ENCODE results near the gene CALN1.

CALN1 gene

DNA sequence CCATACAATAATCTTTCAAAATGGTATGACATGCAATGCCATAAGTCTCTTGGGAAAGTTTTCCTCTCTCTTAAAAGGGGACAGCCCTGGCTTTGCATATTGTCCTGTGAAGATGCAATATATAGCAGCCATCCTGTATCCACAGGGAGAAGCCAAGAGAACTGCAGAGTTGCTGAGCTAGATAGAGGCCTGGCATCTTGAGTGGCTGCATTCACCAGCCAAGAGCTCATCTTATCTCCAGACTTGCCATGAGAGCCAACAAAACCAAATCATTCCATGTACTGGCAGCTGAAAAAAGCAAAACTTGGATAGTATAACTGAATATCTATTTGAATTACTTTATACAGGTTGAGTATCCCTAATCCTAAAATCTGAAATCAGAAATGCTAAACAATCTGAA, 348.8 kb downstream of the CALN1 start:
- H2AFZ ChIP-seq (ENCODE audit: low read length) = no peak overlapping the region
- H3K4me2 ChIP-seq (ENCODE audit: low read depth, low read length) = no peak overlapping the region
- no peak overlapping the region for H3K9ac ChIP-seq (ENCODE audit: low read length)
- H3K79me2 ChIP-seq (ENCODE audit: low read length) = no peaks in the 10 kb centered on the region
- H3K4me1 ChIP-seq (ENCODE audit: low read length) = no peaks in the 10 kb centered on the region
- no peaks in the 10 kb centered on the region for H3K9me2 ChIP-seq (replicated peaks; ENCODE audit: insufficient read depth, low read length)
- no peak overlapping the region for H3K27ac ChIP-seq (ENCODE audit: low read length)
- no peaks in the 10 kb centered on the region for H3K9me3 ChIP-seq (replicated peaks; ENCODE audit: insufficient read depth, low read length)
- no peaks in the 10 kb centered on the region for H3K36me3 ChIP-seq (replicated peaks; ENCODE audit: insufficient read depth, low read length)
- H3K4me3 ChIP-seq (ENCODE audit: low read length) = no peak overlapping the region
- H4K20me1 ChIP-seq (ENCODE audit: insufficient read depth, low read length) = no peaks in the 10 kb centered on the region
- no peaks in the 10 kb centered on the region for H3K27me3 ChIP-seq (replicated peaks; ENCODE audit: insufficient read depth, low read length)
- no peaks in the 10 kb centered on the region for H3F3A ChIP-seq (ENCODE audit: insufficient read depth, low read length)
- TF ChIP-seq EZH2phosphoT487 (IDR thresholded peaks at IDR 0.05; ENCODE audit: low read length) (no peak), EZH2 (optimal IDR thresholded peaks at IDR 0.05; ENCODE audit: low read depth, low read length) (no peak), CTCF (IDR thresholded peaks at IDR 0.05; ENCODE audit: low read length) (no peak)
- no peak for DNase-seq

- H2AFZ ChIP-seq (ENCODE audit: low read length) = no peak overlapping the region
- H3F3A ChIP-seq (ENCODE audit: insufficient read depth, low read length) = no peaks in the 10 kb centered on the region
- H3K27me3 ChIP-seq (replicated peaks; ENCODE audit: insufficient read depth, low read length) = no peaks in the 10 kb centered on the region
- H3K9me3 ChIP-seq (replicated peaks; ENCODE audit: insufficient read depth, low read length) = no peaks in the 10 kb centered on the region
- H3K9ac ChIP-seq (ENCODE audit: low read length) = no peak overlapping the region
- no peak overlapping the region for H3K4me3 ChIP-seq (ENCODE audit: low read length)
- H3K4me1 ChIP-seq (ENCODE audit: low read length) = no peaks in the 10 kb centered on the region
- H3K4me2 ChIP-seq (ENCODE audit: low read depth, low read length) = no peak overlapping the region
- DNase-seq = no peak
- no peaks in the 10 kb centered on the region for H3K79me2 ChIP-seq (ENCODE audit: low read length)
- no peaks in the 10 kb centered on the region for H3K36me3 ChIP-seq (replicated peaks; ENCODE audit: insufficient read depth, low read length)
- no peaks in the 10 kb centered on the region for H4K20me1 ChIP-seq (ENCODE audit: insufficient read depth, low read length)
- no peak overlapping the region for H3K27ac ChIP-seq (ENCODE audit: low read length)
- no peaks in the 10 kb centered on the region for H3K9me2 ChIP-seq (replicated peaks; ENCODE audit: insufficient read depth, low read length)
- no peak for TF ChIP-seq EZH2phosphoT487 (IDR thresholded peaks at IDR 0.05; ENCODE audit: low read length)
- TF ChIP-seq CTCF (IDR thresholded peaks at IDR 0.05; ENCODE audit: low read length) = no peak
- no peak for TF ChIP-seq EZH2 (optimal IDR thresholded peaks at IDR 0.05; ENCODE audit: low read depth, low read length)
Observed at GRCh38 chr7:72062666-72063065, 349.5 kb downstream of the CALN1 start.

DNA sequence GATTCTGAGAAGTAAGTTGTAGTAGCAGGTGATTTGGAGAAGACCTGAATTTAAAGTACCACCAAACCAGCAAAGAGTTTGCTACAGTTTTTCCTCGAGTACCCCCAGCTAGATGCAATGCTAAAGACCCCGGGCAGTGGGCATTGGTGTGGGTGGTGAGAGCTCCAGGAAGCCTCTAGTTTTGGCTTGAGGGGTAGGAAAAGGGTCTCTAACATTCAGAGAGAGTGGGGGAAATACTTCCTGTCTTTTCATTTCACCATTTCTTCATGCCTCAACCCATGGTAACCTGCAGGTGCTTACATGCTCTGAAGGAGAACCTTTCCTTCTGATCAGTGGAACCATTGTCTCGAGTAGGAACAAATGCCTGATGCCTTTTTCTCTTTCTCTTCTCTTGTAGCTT, 352.2 kb downstream of the CALN1 start:
- no peak overlapping the region for H3K9ac ChIP-seq (ENCODE audit: low read length)
- H4K20me1 ChIP-seq (ENCODE audit: insufficient read depth, low read length) = no peaks in the 10 kb centered on the region
- H3K4me1 ChIP-seq (ENCODE audit: low read length) = no peaks in the 10 kb centered on the region
- no peaks in the 10 kb centered on the region for H3K36me3 ChIP-seq (replicated peaks; ENCODE audit: insufficient read depth, low read length)
- H3K4me3 ChIP-seq (ENCODE audit: low read length) = no peak overlapping the region
- no peaks in the 10 kb centered on the region for H3K9me2 ChIP-seq (replicated peaks; ENCODE audit: insufficient read depth, low read length)
- H3K4me2 ChIP-seq (ENCODE audit: low read depth, low read length) = no peak overlapping the region
- H3K27me3 ChIP-seq (replicated peaks; ENCODE audit: insufficient read depth, low read length) = no peaks in the 10 kb centered on the region
- no peak overlapping the region for H3K27ac ChIP-seq (ENCODE audit: low read length)
- H3K9me3 ChIP-seq (replicated peaks; ENCODE audit: insufficient read depth, low read length) = no peaks in the 10 kb centered on the region
- no peaks in the 10 kb centered on the region for H3F3A ChIP-seq (ENCODE audit: insufficient read depth, low read length)
- no peak for DNase-seq
- TF ChIP-seq EZH2 (optimal IDR thresholded peaks at IDR 0.05; ENCODE audit: low read depth, low read length) (no peak), CTCF (IDR thresholded peaks at IDR 0.05; ENCODE audit: low read length) (no peak), EZH2phosphoT487 (IDR thresholded peaks at IDR 0.05; ENCODE audit: low read length) (no peak)
- no peak overlapping the region for H2AFZ ChIP-seq (ENCODE audit: low read length)
- no peaks in the 10 kb centered on the region for H3K79me2 ChIP-seq (ENCODE audit: low read length)
